ENCODE results near the gene BCAM.
A peak's percentile ranks its signal among the peaks of the same experiment; 100 is the strongest.
"Not testable (repeated sequence)": the region's sequence is repeated elsewhere in the genome, so short reads cannot be mapped to it uniquely, and the experiment has no call there.

The BCAM gene

GRCh38 chr19:44820648-44821609, 12.0 kb downstream of the BCAM start:
- Mint-ChIP-seq H3K9me3 (no peaks in the 10 kb centered on the region), H3K4me1 (ENCODE audit: low read depth) (no peaks in the 10 kb centered on the region), H3K4me3 (no peak overlapping the region), H3K27me3 (no peaks in the 10 kb centered on the region), H3K36me3 (ENCODE audit: low read depth) (no peaks in the 10 kb centered on the region), H3K27ac (no peak overlapping the region)

GRCh38 chr19:44822177-44822576, 13.3 kb downstream of the BCAM start:
- H3K27me3 Mint-ChIP-seq: peaks cover 2% of the 10 kb centered on the region

GRCh38 chr19:44822670-44823372, 13.9 kb downstream of the BCAM start:
- Mint-ChIP-seq H3K9me3 (no peaks in the 10 kb centered on the region), H3K4me3 (no peak overlapping the region), H3K27me3 (peaks cover 4% of the 10 kb centered on the region), H3K27ac (no peak overlapping the region), H3K4me1 (ENCODE audit: low read depth) (no peaks in the 10 kb centered on the region), H3K36me3 (ENCODE audit: low read depth) (no peaks in the 10 kb centered on the region)

More at GRCh38 chr19:44822177-44822576, 13.3 kb downstream of the BCAM start:
- H3K9me3 Mint-ChIP-seq: no peaks in the 10 kb centered on the region
- H3K36me3 Mint-ChIP-seq (ENCODE audit: low read depth): no peaks in the 10 kb centered on the region
- H3K4me3 Mint-ChIP-seq: no peak overlapping the region
- no peaks in the 10 kb centered on the region for H3K4me1 Mint-ChIP-seq (ENCODE audit: low read depth)
- H3K27ac Mint-ChIP-seq: no peak overlapping the region

- peaks cover 4% of the 10 kb centered on the region for H3K27me3 Mint-ChIP-seq
- H3K9me3 Mint-ChIP-seq: no peaks in the 10 kb centered on the region
- H3K36me3 Mint-ChIP-seq (ENCODE audit: low read depth): no peaks in the 10 kb centered on the region
- no peak overlapping the region for H3K4me3 Mint-ChIP-seq
- no peak overlapping the region for H3K27ac Mint-ChIP-seq
- no peaks in the 10 kb centered on the region for H3K4me1 Mint-ChIP-seq (ENCODE audit: low read depth)
Observed at GRCh38 chr19:44823373-44823698, 14.4 kb downstream of the BCAM start.

GRCh38 chr19:44824761-44825160, 15.9 kb downstream of the BCAM start:
- Mint-ChIP-seq H3K9me3 (no peaks in the 10 kb centered on the region), H3K27ac (no peak overlapping the region), H3K4me3 (no peak overlapping the region), H3K4me1 (ENCODE audit: low read depth) (no peaks in the 10 kb centered on the region), H3K36me3 (ENCODE audit: low read depth) (no peaks in the 10 kb centered on the region), H3K27me3 (peaks cover 4% of the 10 kb centered on the region)

- not testable (repeated sequence) for H3K36me3 Mint-ChIP-seq (ENCODE audit: low read depth); H3K4me3 Mint-ChIP-seq; H3K4me1 Mint-ChIP-seq (ENCODE audit: low read depth); H3K27ac Mint-ChIP-seq; H3K27me3 Mint-ChIP-seq; H3K9me3 Mint-ChIP-seq
Observed at GRCh38 chr19:44832875-44833274, 24.0 kb downstream of the BCAM start.

- not testable (repeated sequence) for H3K36me3 Mint-ChIP-seq (ENCODE audit: low read depth); H3K27me3 Mint-ChIP-seq; H3K9me3 Mint-ChIP-seq; H3K4me3 Mint-ChIP-seq; H3K4me1 Mint-ChIP-seq (ENCODE audit: low read depth); H3K27ac Mint-ChIP-seq
Observed at GRCh38 chr19:44834399-44834798, 25.5 kb downstream of the BCAM start.

- H3K27me3 Mint-ChIP-seq: no peaks in the 10 kb centered on the region
- H3K36me3 Mint-ChIP-seq (ENCODE audit: low read depth): no peaks in the 10 kb centered on the region
- H3K9me3 Mint-ChIP-seq: no peaks in the 10 kb centered on the region
- peaks cover 6% of the 10 kb centered on the region for H3K4me1 Mint-ChIP-seq (ENCODE audit: low read depth)
- no peak overlapping the region for H3K4me3 Mint-ChIP-seq
- no peak overlapping the region for H3K27ac Mint-ChIP-seq
Observed at GRCh38 chr19:44839276-44839675, 30.4 kb downstream of the BCAM start.

GRCh38 chr19:44840811-44841210, 31.9 kb downstream of the BCAM start:
- H3K27me3 Mint-ChIP-seq: peaks cover 10% of the 10 kb centered on the region
- no peak overlapping the region for H3K4me3 Mint-ChIP-seq
- H3K27ac Mint-ChIP-seq: no peak overlapping the region
- peaks cover 18% of the 10 kb centered on the region for H3K4me1 Mint-ChIP-seq (ENCODE audit: low read depth)
- no peaks in the 10 kb centered on the region for H3K9me3 Mint-ChIP-seq
- no peaks in the 10 kb centered on the region for H3K36me3 Mint-ChIP-seq (ENCODE audit: low read depth)

GRCh38 chr19:44841231-44841630, 32.3 kb downstream of the BCAM start:
- peaks cover 21% of the 10 kb centered on the region for H3K4me1 Mint-ChIP-seq (ENCODE audit: low read depth)
- H3K27me3 Mint-ChIP-seq: peaks cover 10% of the 10 kb centered on the region
- H3K4me3 Mint-ChIP-seq: no peak overlapping the region
- no peak overlapping the region for H3K27ac Mint-ChIP-seq
- no peaks in the 10 kb centered on the region for H3K9me3 Mint-ChIP-seq
- H3K36me3 Mint-ChIP-seq (ENCODE audit: low read depth): no peaks in the 10 kb centered on the region

GRCh38 chr19:44845286-44845611, 36.3 kb downstream of the BCAM start:
- H3K36me3 Mint-ChIP-seq (ENCODE audit: low read depth): no peaks in the 10 kb centered on the region
- H3K27ac Mint-ChIP-seq: peak overlapping the region; percentile 77
- peaks cover 30% of the 10 kb centered on the region for H3K4me1 Mint-ChIP-seq (ENCODE audit: low read depth)
- H3K27me3 Mint-ChIP-seq: peaks cover 30% of the 10 kb centered on the region
- peak overlapping the region; percentile 89 for H3K4me3 Mint-ChIP-seq
- H3K9me3 Mint-ChIP-seq: no peaks in the 10 kb centered on the region

- peaks cover 30% of the 10 kb centered on the region for H3K27me3 Mint-ChIP-seq
- H3K27ac Mint-ChIP-seq: peak within 1 kb of the TSS; percentile 77
- H3K4me3 Mint-ChIP-seq: peak within 1 kb of the TSS; percentile 89
- H3K4me1 Mint-ChIP-seq (ENCODE audit: low read depth): peaks cover 30% of the 10 kb centered on the region
- H3K36me3 Mint-ChIP-seq (ENCODE audit: low read depth): no peaks in the 10 kb centered on the region
- H3K9me3 Mint-ChIP-seq: no peaks in the 10 kb centered on the region
Observed at GRCh38 chr19:44845612-44846454, 36.9 kb downstream of the BCAM start, which contains the start of gene NECTIN2. Gene NECTIN2, plus strand, starts transcription at chr19:44846297. Its CDS starts 229 bp downstream, at chr19:44846526.

GRCh38 chr19:44846455-44847143, 37.7 kb downstream of the BCAM start:
- peaks cover 30% of the 10 kb centered on the region for H3K27me3 Mint-ChIP-seq
- no peak overlapping the region for H3K27ac Mint-ChIP-seq
- peaks cover 26% of the 10 kb centered on the region for H3K4me1 Mint-ChIP-seq (ENCODE audit: low read depth)
- H3K36me3 Mint-ChIP-seq (ENCODE audit: low read depth): no peaks in the 10 kb centered on the region
- H3K4me3 Mint-ChIP-seq: peak overlapping the region; percentile 89
- no peaks in the 10 kb centered on the region for H3K9me3 Mint-ChIP-seq
